K562 (cell line): ENCODE results near the gene ESRRB. TPM values are rescaled to one million over a fixed set of nuclear protein-coding genes. Genes with fewer than 3 reads are reported as not detected.
A peak's percentile ranks its signal among the peaks of the same experiment; 100 is the strongest.

Experiments used
- ATAC-seq: fragments of 200-7000 bp; cut with Tn5 transposase; 3 replicates; pipeline ENCODE4 v1.9.1; 2020; ENCODE audit warnings: moderate library complexity
- BruUV-seq: library from RNA; stranded (reverse); fragments of 400-500 nt; replicated peaks from 2 replicates; lab custom pipeline; 2021; lab: Mats Ljungman, UMichigan
- CTCF ChIA-PET: fragments of 300-600 bp; formaldehyde crosslinking; extraction: SDS; loops from one replicate; lab custom pipeline; 2021; ENCODE audit warnings: low intra/inter-chr PET ratio; lab: Yijun Ruan, JAX
- POLR2A ChIA-PET: fragments of 300-600, 350-650 bp; sonication (Branson Sonifier 250); formaldehyde crosslinking; extraction: SDS; loops from one replicate; lab custom pipeline; 2021; ENCODE audit warnings: antibody characterized with exemption, inconsistent platforms; lab: Yijun Ruan, JAX
- DNase-seq, 4 experiments: peaks; one replicate each; pipeline versions ENCODE4 v3.0.0 to v3.0.0-alpha.2; 2011 to 2018; ENCODE audit warnings: low spot score in 3 of 4, mixed read lengths in 3 of 4; ENCODE audit errors: extremely low read depth in 1 of 4
- FAIRE-seq: peaks from 2 replicates; lab custom pipeline; 2011; peaks lifted over from hg19 to GRCh38; lab: Jason Lieb, UNC
- H2AFZ ChIP-seq: 2 replicates; pipeline ENCODE4 v1.6.0; 2011; ENCODE audit warnings: low read depth, low read length, control low read depth, inconsistent platforms
- H3K27ac ChIP-seq: fragments of 200-600 bp; 3 replicates; pipeline ENCODE4 v1.8.0; 2011; ENCODE audit warnings: low read depth, mild to moderate bottlenecking, control low read depth, inconsistent platforms, low read length, moderate library complexity, mixed read lengths; ENCODE audit errors: extremely low read depth
- H3K27me3 ChIP-seq, 2 experiments: fragments of 300-600 bp in 1 of 2; 2 replicates in 1 of 2; 3 replicates in 1 of 2; pipeline versions ENCODE4 v1.6.0 to v1.8.0; 2011; ENCODE audit warnings: inconsistent platforms in 2 of 2, low read length in 2 of 2, mild to moderate bottlenecking in 1 of 2, mixed read lengths in 1 of 2, moderate library complexity in 1 of 2; ENCODE audit not compliant: control insufficient read depth in 2 of 2, insufficient read depth in 2 of 2
- H3K36me3 ChIP-seq: fragments of 300-600 bp; 3 replicates; pipeline ENCODE4 v1.8.0; 2011; ENCODE audit warnings: mild to moderate bottlenecking, low read length, inconsistent platforms; ENCODE audit not compliant: control insufficient read depth, insufficient read depth
- H3K4me1 ChIP-seq, 2 experiments: fragments of 200-600 bp in 1 of 2; replicated peaks in 1 of 2; 2 replicates in 1 of 2; 3 replicates in 1 of 2; pipeline versions ENCODE4 v1.5.1 to v1.8.0; 2011; ENCODE audit warnings: inconsistent platforms in 2 of 2, low read length in 2 of 2, mild to moderate bottlenecking in 1 of 2, mixed read lengths in 1 of 2, moderate library complexity in 1 of 2; ENCODE audit not compliant: control insufficient read depth in 2 of 2, insufficient read depth in 2 of 2
- H3K4me2 ChIP-seq: 2 replicates; pipeline ENCODE4 v1.6.1; 2011; ENCODE audit warnings: low read length, control low read depth, inconsistent platforms, mixed read lengths; ENCODE audit not compliant: insufficient read depth
- H3K4me3 ChIP-seq: fragments of 200-600 bp; sonication (generic), shearing (Covaris generic); 2 replicates; pipeline ENCODE4 v1.5.1; 2016; ENCODE audit warnings: control low read depth, inconsistent platforms
- H3K79me2 ChIP-seq: fragments of 200-600 bp; 3 replicates; pipeline ENCODE4 v1.8.0; 2011; ENCODE audit warnings: low read length, inconsistent platforms; ENCODE audit not compliant: control insufficient read depth, insufficient read depth
- H3K9ac ChIP-seq, 2 experiments: 2 replicates each; pipeline versions ENCODE4 v1.6.0 to v1.6.1; 2011; ENCODE audit warnings: low read depth in 2 of 2, low read length in 2 of 2, control low read depth in 1 of 2, inconsistent platforms in 1 of 2, mild to moderate bottlenecking in 1 of 2, mixed read lengths in 1 of 2; ENCODE audit not compliant: insufficient read depth in 1 of 2
- H3K9me1 ChIP-seq: one replicate; pipeline ENCODE4 v1.6.0; 2011; ENCODE audit warnings: inconsistent platforms, mild to moderate bottlenecking, low read length, moderate library complexity; ENCODE audit not compliant: control insufficient read depth, insufficient read depth
- H3K9me3 ChIP-seq: replicated peaks from 2 replicates; pipeline ENCODE4 v1.5.1; 2011; ENCODE audit warnings: low read depth, low read length, inconsistent platforms; ENCODE audit not compliant: control insufficient read depth, insufficient read depth
- H4K20me1 ChIP-seq: replicated peaks from 2 replicates; pipeline ENCODE4 v1.6.1; 2011; ENCODE audit warnings: low read length, inconsistent platforms, mixed read lengths; ENCODE audit not compliant: control insufficient read depth, insufficient read depth
- ATF3 ChIP-seq, 2 experiments: fragments of 450-650 bp in 1 of 2; sonication (generic) in 1 of 2; formaldehyde crosslinking in 1 of 2; IDR thresholded peaks in 1 of 2; conservative IDR thresholded peaks in 1 of 2; 2 replicates each; pipeline versions ENCODE4 v1.6.1 to v1.8.1; 2016 to 2023; ENCODE audit warnings: mild to moderate bottlenecking in 2 of 2, moderate library complexity in 2 of 2, inconsistent platforms in 1 of 2, missing genetic modification reagents in 1 of 2
- ATF7 ChIP-seq: fragments of 450-650 bp; IDR thresholded peaks from 2 replicates; pipeline ENCODE4 v1.7.1; 2014; ENCODE audit warnings: mild to moderate bottlenecking, moderate library complexity
- BCOR ChIP-seq: fragments of 450-650 bp; IDR thresholded peaks from 2 replicates; pipeline ENCODE4 v1.6.1; 2016
- BRD9 ChIP-seq: fragments of 450-650 bp; IDR thresholded peaks from 2 replicates; pipeline ENCODE4 v1.6.1; 2018; ENCODE audit warnings: low read depth; ENCODE audit not compliant: partially characterized antibody
- COPS2 ChIP-seq: fragments of 450-650 bp; conservative IDR thresholded peaks from 2 replicates; pipeline ENCODE4 v1.6.1; 2016; ENCODE audit warnings: mild to moderate bottlenecking, moderate library complexity
- ELF2 ChIP-seq: fragments of 250-450 bp; sonication (Bioruptor Pico); IDR thresholded peaks from 2 replicates; pipeline ENCODE4 v1.5.0; 2021; ENCODE audit warnings: mild to moderate bottlenecking
- ESRRA ChIP-seq: fragments of 450-650 bp; IDR thresholded peaks from 2 replicates; pipeline ENCODE4 v1.6.1; 2014; ENCODE audit warnings: low read depth, mild to moderate bottlenecking, moderate library complexity, borderline replicate concordance
- ESRRB ChIP-seq: fragments of 250-450 bp; sonication (Bioruptor Pico); IDR thresholded peaks from 2 replicates; pipeline ENCODE4 v1.5.0; 2020; ENCODE audit warnings: mild to moderate bottlenecking, moderate library complexity, borderline replicate concordance
- GATA2 ChIP-seq: sonication (generic); formaldehyde crosslinking; IDR thresholded peaks from 2 replicates; pipeline ENCODE4 v1.4.0; 2020; ENCODE audit warnings: mild to moderate bottlenecking, missing genetic modification reagents
- GTF2B ChIP-seq: IDR thresholded peaks from 2 replicates; pipeline ENCODE4 v1.6.1; 2011; ENCODE audit not compliant: insufficient read length; ENCODE audit errors: extremely low read depth
- HCFC1 ChIP-seq: IDR thresholded peaks from 2 replicates; pipeline ENCODE4 v1.6.1; 2012; ENCODE audit warnings: low read depth, low read length, improper control_type of control experiment
- HEY1 ChIP-seq: fragments of 250-450 bp; sonication (Bioruptor Pico); IDR thresholded peaks from 2 replicates; pipeline ENCODE4 v1.5.0; 2020; ENCODE audit warnings: mild to moderate bottlenecking, moderate library complexity, borderline replicate concordance
- KDM4B ChIP-seq, 2 experiments: fragments of 450-650 bp in 1 of 2; sonication (generic) in 1 of 2; IDR thresholded peaks; 2 replicates each; pipeline ENCODE4 v1.6.1; 2016 to 2017; ENCODE audit warnings: borderline replicate concordance in 2 of 2, antibody characterized with exemption in 1 of 2, low read depth in 1 of 2, mild to moderate bottlenecking in 1 of 2
- MIER1 ChIP-seq: fragments of 450-650 bp; IDR thresholded peaks from 2 replicates; pipeline ENCODE4 v1.6.1; 2016; ENCODE audit warnings: antibody characterized with exemption, mild to moderate bottlenecking, low read depth
- NCOA1 ChIP-seq: fragments of 450-650 bp; IDR thresholded peaks from 2 replicates; pipeline ENCODE4 v1.6.1; 2016; ENCODE audit warnings: low read depth
- NCOA2 ChIP-seq, 2 experiments: fragments of 450-650 bp; IDR thresholded peaks; 2 replicates each; pipeline ENCODE4 v1.6.1; 2018; ENCODE audit warnings: mild to moderate bottlenecking in 2 of 2, moderate library complexity in 1 of 2; ENCODE audit not compliant: partially characterized antibody in 2 of 2
- NEUROD1 ChIP-seq: fragments of 150-350 bp; IDR thresholded peaks from 2 replicates; pipeline ENCODE4 v1.6.1; 2014; ENCODE audit warnings: borderline replicate concordance, low read length, low read depth; ENCODE audit not compliant: partially characterized antibody
- RAD51 ChIP-seq: fragments of 450-650 bp; IDR thresholded peaks from 2 replicates; pipeline ENCODE4 v1.7.1; 2016; ENCODE audit warnings: low read depth, mild to moderate bottlenecking, borderline replicate concordance
- TSC22D4 ChIP-seq: fragments of 450-650 bp; IDR thresholded peaks from 2 replicates; pipeline ENCODE4 v1.6.1; 2016; ENCODE audit warnings: missing genetic modification characterization, missing biosample characterization, control low read depth
- ZNF143 ChIP-seq: sonication (generic); formaldehyde crosslinking; IDR thresholded peaks from 2 replicates; pipeline ENCODE4 v1.9.0; 2022; ENCODE audit warnings: mild to moderate bottlenecking, missing genetic modification reagents
- ZNF766 ChIP-seq: fragments of 200-800 bp; sonication (Bioruptor generic); conservative IDR thresholded peaks from 2 replicates; pipeline ENCODE4 v1.6.1; 2016; ENCODE audit warnings: missing genetic modification characterization, missing compliant biosample characterization
- ZNF780A ChIP-seq: fragments of 250-450 bp; sonication (Bioruptor Pico); IDR thresholded peaks from 2 replicates; pipeline ENCODE4 v1.5.0; 2021; ENCODE audit warnings: mild to moderate bottlenecking
- WGBS: fragments of 100-300 bp; shearing (Covaris generic); methylation state at CpG from one replicate; pipeline ENCODE4 v1.1.6; 2016; ENCODE audit warnings: low coverage, mixed read lengths; ENCODE audit not compliant: insufficient coverage; ENCODE audit errors: missing lambda C conversion rate; 5-methylcytosine and 5-hydroxymethylcytosine counted together
- in situ Hi-C: fragments of 300-500 bp; cut with MboI; formaldehyde crosslinking; loops from 4 replicates; pipeline ENCODE4 v1.15.0; 2018; ENCODE audit warnings: inconsistent platforms, mixed read lengths
- intact Hi-C: fragments of 100-400 bp; cut with micrococcal nuclease; formaldehyde crosslinking; loops from 2 replicates; pipeline ENCODE4 v1.14.2; 2022
- polyA plus RNA-seq, 8 experiments: library from polyadenylated mRNA; depleted of rRNA in 4 of 8; stranded (reverse) in 5 of 8; unstranded in 3 of 8; fragments of >200 nt; fragmentation: Nextera tagmentation in 2 of 8; fragmentation: Illumina TruSeq in 1 of 8; extraction: Ambion mirVana in 2 of 8; extraction: Trizol in 1 of 8; gene quantifications; 2 replicates each; pipeline versions ENCODE4 v1.2.1 to v1.2.3, GENCODE V29; 2011 to 2014; ENCODE audit warnings: inconsistent platforms in 1 of 8, missing spikeins in 1 of 8
- total RNA-seq, 7 experiments: library from RNA; depleted of rRNA in 6 of 7; stranded (reverse); fragments of >200 nt in 6 of 7; fragmentation: Illumina TruSeq in 2 of 7; extraction: Trizol in 2 of 7; gene quantifications; 2 replicates each; pipeline versions ENCODE4 v1.2.1 to v1.2.3, GENCODE V29; 2011 to 2021; ENCODE audit warnings: low replicate concordance in 1 of 7
- TF ChIP-seq, protein P1 (sequence below): sonication (generic); formaldehyde crosslinking; IDR thresholded peaks from 2 replicates; pipeline ENCODE4 v1.9.0; 2022; ENCODE audit warnings: mild to moderate bottlenecking, missing genetic modification reagents

Gene ESRRB
- total and polyA plus RNA-seq, 9 of the 15 experiments (the other 6 are each of a cell fraction or from before 2014, with no cell fraction given) = 3.2 to 24.7 (median 14.5) TPM

- CTCF ChIA-PET = no interaction called here
- Histone ChIP-seq H3K9me3 (no peaks in the 10 kb centered on the region), H3K36me3 (no peaks in the 10 kb centered on the region), H3K27ac (no peak overlapping the region), H3K79me2 (no peaks in the 10 kb centered on the region), H3K4me3 (no peak overlapping the region), H3K9ac (no peak overlapping the region), H3K4me2 (no peak overlapping the region), H3K9me1 (no peaks in the 10 kb centered on the region), H4K20me1 (no peaks in the 10 kb centered on the region), H3K4me1 (no peaks in the 10 kb centered on the region), H3K27me3 (no peaks in the 10 kb centered on the region), H2AFZ (no peak overlapping the region)
- intact Hi-C loops = no loop called here
- no TSS peak for BruUV-seq
- DNase-seq (peak; percentile 12 to 47 (median 39)), ATAC-seq (peak; percentile 90), FAIRE-seq (no peak)
- 88% methylated on average over 1 of the region's 1 CpG for WGBS
- POLR2A ChIA-PET = no interaction called here
- in situ Hi-C loops = no loop called here
- TF ChIP-seq GATA2 (CRISPR knock-in tag) (no peak), COPS2 (no peak), TSC22D4 (tag) (no peak), ATF3 (IDR thresholded peaks at IDR 0.05) (0 out of 2 replicates have a peak, but pooled peaks have one; percentile 25), ATF3 (CRISPR knock-in tag; conservative IDR thresholded peaks at IDR 0.05) (no peak), ZNF766 (CRISPR knock-in tag) (no peak), MIER1 (no peak), GTF2B (no peak), NEUROD1 (no peak), ELF2 (CRISPR knock-in tag) (no peak), KDM4B (IDR thresholded peaks at IDR 0.05; ENCODE audit: borderline replicate concordance in 2 of 2, low read depth in 1 of 2) (no peak), NCOA1 (no peak), BCOR (no peak), ZNF143 (CRISPR knock-in tag) (peak; percentile 68; the same call in 1 of the 2 replicates), ESRRB (CRISPR knock-in tag) (no peak), ZNF780A (CRISPR knock-in tag) (no peak), HEY1 (CRISPR knock-in tag) (no peak), ESRRA (no peak), RAD51 (peak; percentile 65; the same call in 1 of the 2 replicates), HCFC1 (peak; percentile 73), ATF7 (no peak), BRD9 (no peak), NCOA2 (IDR thresholded peaks at IDR 0.05; ENCODE audit: partially characterized antibody in 2 of 2) (no peak)
- TF ChIP-seq, protein P1, sequence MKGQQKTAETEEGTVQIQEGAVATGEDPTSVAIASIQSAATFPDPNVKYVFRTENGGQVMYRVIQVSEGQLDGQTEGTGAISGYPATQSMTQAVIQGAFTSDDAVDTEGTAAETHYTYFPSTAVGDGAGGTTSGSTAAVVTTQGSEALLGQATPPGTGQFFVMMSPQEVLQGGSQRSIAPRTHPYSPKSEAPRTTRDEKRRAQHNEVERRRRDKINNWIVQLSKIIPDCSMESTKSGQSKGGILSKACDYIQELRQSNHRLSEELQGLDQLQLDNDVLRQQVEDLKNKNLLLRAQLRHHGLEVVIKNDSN (CRISPR knock-in tag) = peak; percentile 81
These were observed 50.3 kb downstream of the ESRRB start for GRCh38 chr14:76426161-76426696.
